ENCODE data around the gene DSP. TPM values are rescaled to one million over a fixed set of nuclear protein-coding genes. Genes with fewer than 3 reads are reported as not detected.

The DSP gene
- total and polyA plus RNA-seq, 2 of the 13 experiments (the other 11 are each of a cell fraction or from before 2014, with no cell fraction given): 89.8 to 117 TPM

GRCh38 chr6:7543789-7544424 is 2.4 kb downstream of the DSP start (continued):
- no peak for TF ChIP-seq FOXC1 (CRISPR knock-in tag; IDR thresholded peaks at IDR 0.05; ENCODE audit: borderline replicate concordance)
- TF ChIP-seq ZNF124 (CRISPR knock-in tag; IDR thresholded peaks at IDR 0.05): no peak
- TF ChIP-seq, protein P1, sequence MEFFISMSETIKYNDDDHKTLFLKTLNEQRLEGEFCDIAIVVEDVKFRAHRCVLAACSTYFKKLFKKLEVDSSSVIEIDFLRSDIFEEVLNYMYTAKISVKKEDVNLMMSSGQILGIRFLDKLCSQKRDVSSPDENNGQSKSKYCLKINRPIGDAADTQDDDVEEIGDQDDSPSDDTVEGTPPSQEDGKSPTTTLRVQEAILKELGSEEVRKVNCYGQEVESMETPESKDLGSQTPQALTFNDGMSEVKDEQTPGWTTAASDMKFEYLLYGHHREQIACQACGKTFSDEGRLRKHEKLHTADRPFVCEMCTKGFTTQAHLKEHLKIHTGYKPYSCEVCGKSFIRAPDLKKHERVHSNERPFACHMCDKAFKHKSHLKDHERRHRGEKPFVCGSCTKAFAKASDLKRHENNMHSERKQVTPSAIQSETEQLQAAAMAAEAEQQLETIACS (CRISPR knock-in tag; IDR thresholded peaks at IDR 0.05): no peak
- TF ChIP-seq ZNF343 (CRISPR knock-in tag; IDR thresholded peaks at IDR 0.05): no peak
- no peak for TF ChIP-seq LCORL (IDR thresholded peaks at IDR 0.05)
- peak; percentile 23; the same call in 1 of the 2 replicates for TF ChIP-seq LCORL (CRISPR knock-in tag; IDR thresholded peaks at IDR 0.05)
- no peak for TF ChIP-seq HES4 (CRISPR knock-in tag; IDR thresholded peaks at IDR 0.05; ENCODE audit: borderline replicate concordance)
- TF ChIP-seq SIN3A (IDR thresholded peaks at IDR 0.05; ENCODE audit: borderline replicate concordance, low read depth, low read length): peak; percentile 46; the same call in 1 of the 2 replicates
- no peak for TF ChIP-seq E2F5 (CRISPR knock-in tag; conservative IDR thresholded peaks at IDR 0.05)
- TF ChIP-seq, protein P2, sequence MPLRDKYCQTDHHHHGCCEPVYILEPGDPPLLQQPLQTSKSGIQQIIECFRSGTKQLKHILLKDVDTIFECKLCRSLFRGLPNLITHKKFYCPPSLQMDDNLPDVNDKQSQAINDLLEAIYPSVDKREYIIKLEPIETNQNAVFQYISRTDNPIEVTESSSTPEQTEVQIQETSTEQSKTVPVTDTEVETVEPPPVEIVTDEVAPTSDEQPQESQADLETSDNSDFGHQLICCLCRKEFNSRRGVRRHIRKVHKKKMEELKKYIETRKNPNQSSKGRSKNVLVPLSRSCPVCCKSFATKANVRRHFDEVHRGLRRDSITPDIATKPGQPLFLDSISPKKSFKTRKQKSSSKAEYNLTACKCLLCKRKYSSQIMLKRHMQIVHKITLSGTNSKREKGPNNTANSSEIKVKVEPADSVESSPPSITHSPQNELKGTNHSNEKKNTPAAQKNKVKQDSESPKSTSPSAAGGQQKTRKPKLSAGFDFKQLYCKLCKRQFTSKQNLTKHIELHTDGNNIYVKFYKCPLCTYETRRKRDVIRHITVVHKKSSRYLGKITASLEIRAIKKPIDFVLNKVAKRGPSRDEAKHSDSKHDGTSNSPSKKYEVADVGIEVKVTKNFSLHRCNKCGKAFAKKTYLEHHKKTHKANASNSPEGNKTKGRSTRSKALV (CRISPR knock-in tag; IDR thresholded peaks at IDR 0.05): no peak
- TF ChIP-seq TCF7 (IDR thresholded peaks at IDR 0.05; ENCODE audit: low read depth): no peak
- no peak for TF ChIP-seq ZNF83 (CRISPR knock-in tag; IDR thresholded peaks at IDR 0.05; ENCODE audit: borderline replicate concordance)
- TF ChIP-seq, protein P3, sequence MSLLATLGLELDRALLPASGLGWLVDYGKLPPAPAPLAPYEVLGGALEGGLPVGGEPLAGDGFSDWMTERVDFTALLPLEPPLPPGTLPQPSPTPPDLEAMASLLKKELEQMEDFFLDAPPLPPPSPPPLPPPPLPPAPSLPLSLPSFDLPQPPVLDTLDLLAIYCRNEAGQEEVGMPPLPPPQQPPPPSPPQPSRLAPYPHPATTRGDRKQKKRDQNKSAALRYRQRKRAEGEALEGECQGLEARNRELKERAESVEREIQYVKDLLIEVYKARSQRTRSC (CRISPR knock-in tag; IDR thresholded peaks at IDR 0.05; ENCODE audit: low read depth): no peak
- TF ChIP-seq RBAK (CRISPR knock-in tag; IDR thresholded peaks at IDR 0.05): no peak
- TF ChIP-seq, protein P4, sequence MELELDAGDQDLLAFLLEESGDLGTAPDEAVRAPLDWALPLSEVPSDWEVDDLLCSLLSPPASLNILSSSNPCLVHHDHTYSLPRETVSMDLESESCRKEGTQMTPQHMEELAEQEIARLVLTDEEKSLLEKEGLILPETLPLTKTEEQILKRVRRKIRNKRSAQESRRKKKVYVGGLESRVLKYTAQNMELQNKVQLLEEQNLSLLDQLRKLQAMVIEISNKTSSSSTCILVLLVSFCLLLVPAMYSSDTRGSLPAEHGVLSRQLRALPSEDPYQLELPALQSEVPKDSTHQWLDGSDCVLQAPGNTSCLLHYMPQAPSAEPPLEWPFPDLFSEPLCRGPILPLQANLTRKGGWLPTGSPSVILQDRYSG (CRISPR knock-in tag; IDR thresholded peaks at IDR 0.05): no peak
- no peak for TF ChIP-seq ZNF724P (CRISPR knock-in tag; IDR thresholded peaks at IDR 0.05; ENCODE audit: borderline replicate concordance)
- no peak for TF ChIP-seq ZNF737 (CRISPR knock-in tag; IDR thresholded peaks at IDR 0.05; ENCODE audit: borderline replicate concordance)
- TF ChIP-seq ELK4 (CRISPR knock-in tag; IDR thresholded peaks at IDR 0.05; ENCODE audit: borderline replicate concordance): no peak
- no peak for TF ChIP-seq ZBTB42 (CRISPR knock-in tag; IDR thresholded peaks at IDR 0.05)
- TF ChIP-seq ZNF558 (CRISPR knock-in tag; IDR thresholded peaks at IDR 0.05; ENCODE audit: borderline replicate concordance): no peak
- peak; percentile 77; the same call in 1 of the 2 replicates for TF ChIP-seq KAT7 (CRISPR knock-in tag; IDR thresholded peaks at IDR 0.05; ENCODE audit: borderline replicate concordance)
